CD14-positive monocyte (primary cell): Measurements from ENCODE around the gene MERTK. TPM values are rescaled to one million over a fixed set of nuclear protein-coding genes. Genes with fewer than 3 reads are reported as not detected.
"Not testable (repeated sequence)": the region's sequence is repeated elsewhere in the genome, so short reads cannot be mapped to it uniquely, and the experiment has no call there.

Source experiments
- DNase-seq, 3 donors: peaks; one replicate each; pipeline ENCODE4 v3.0.0-alpha.2; 2011 to 2022
- H2AFZ ChIP-seq: 2 replicates; pipeline ENCODE4 v1.6.0; 2012; ENCODE audit warnings: mild to moderate bottlenecking, low read depth, low read length, inconsistent platforms; ENCODE audit not compliant: insufficient read depth, poor library complexity, severe bottlenecking
- H3K27ac ChIP-seq, 2 donors: 1 replicate in 1 of 2; 2 replicates in 1 of 2; pipeline ENCODE4 v1.5.1; 2012 to 2013; ENCODE audit warnings: low read length in 2 of 2, control low read depth in 1 of 2, inconsistent platforms in 1 of 2, low read depth in 1 of 2, mild to moderate bottlenecking in 1 of 2
- H3K27me3 ChIP-seq, 2 donors: one replicate each; pipeline versions ENCODE4 v1.6.0 to v1.6.1; 2011 to 2013; ENCODE audit warnings: low read length in 2 of 2; ENCODE audit not compliant: control insufficient read depth in 2 of 2, insufficient read depth in 2 of 2
- H3K36me3 ChIP-seq, 2 donors: replicated peaks in 1 of 2; 1 replicate in 1 of 2; 2 replicates in 1 of 2; pipeline versions ENCODE4 v1.5.1 to v1.6.1; 2012 to 2013; ENCODE audit warnings: low read length in 2 of 2, control low read depth in 1 of 2, inconsistent platforms in 1 of 2, mild to moderate bottlenecking in 1 of 2; ENCODE audit not compliant: insufficient read depth in 2 of 2, control insufficient read depth in 1 of 2
- H3K4me1 ChIP-seq, 2 donors: 1 replicate in 1 of 2; 2 replicates in 1 of 2; pipeline versions ENCODE4 v1.5.1 to v1.6.1; 2012 to 2013; ENCODE audit warnings: low read length in 2 of 2, control low read depth in 1 of 2, inconsistent platforms in 1 of 2, mild to moderate bottlenecking in 1 of 2, moderate library complexity in 1 of 2; ENCODE audit not compliant: insufficient read depth in 2 of 2, control insufficient read depth in 1 of 2
- H3K4me2 ChIP-seq: replicated peaks from 2 replicates; pipeline ENCODE3; 2012; ENCODE audit warnings: low read length, moderate library complexity, mild to moderate bottlenecking; ENCODE audit not compliant: poor library complexity, severe bottlenecking; ENCODE audit errors: extremely low read depth
- H3K4me3 ChIP-seq, 3 experiments: fragments of 200-600 bp in 1 of 3; sonication (generic) in 1 of 3; replicated peaks in 1 of 3; 1 replicate in 2 of 3; 2 replicates in 1 of 3; pipeline ENCODE4 v1.5.1; 2011 to 2013; ENCODE audit warnings: low read length in 3 of 3, mild to moderate bottlenecking in 3 of 3, control low read depth in 2 of 3, low read depth in 2 of 3, inconsistent platforms in 1 of 3, moderate library complexity in 1 of 3
- H3K79me2 ChIP-seq: 2 replicates; pipeline ENCODE4 v1.6.0; 2012; ENCODE audit warnings: mild to moderate bottlenecking, control low read depth, inconsistent platforms, low read length, moderate library complexity; ENCODE audit not compliant: insufficient read depth
- H3K9ac ChIP-seq: 2 replicates; pipeline ENCODE4 v1.6.0; 2017; ENCODE audit warnings: low read length, mild to moderate bottlenecking; ENCODE audit not compliant: insufficient read depth, poor library complexity, severe bottlenecking
- H3K9me3 ChIP-seq, 2 donors: replicated peaks in 1 of 2; 1 replicate in 1 of 2; 2 replicates in 1 of 2; pipeline versions ENCODE4 v1.5.1 to v1.6.1; 2012 to 2013; ENCODE audit warnings: low read length in 2 of 2, control low read depth in 1 of 2; ENCODE audit not compliant: control insufficient read depth in 1 of 2, insufficient read depth in 1 of 2
- H4K20me1 ChIP-seq: 2 replicates; pipeline ENCODE4 v1.6.0; 2012; ENCODE audit warnings: mild to moderate bottlenecking, low read length, control low read depth, moderate library complexity; ENCODE audit not compliant: insufficient read depth
- H3K27ac Mint-ChIP-seq, 7 donors: one replicate each; pipeline ENCODE4 v1.8.0; 2020; ENCODE audit warnings: mild to moderate bottlenecking in 7 of 7, mixed read lengths in 7 of 7, moderate library complexity in 6 of 7, inconsistent platforms in 2 of 7
- H3K27me3 Mint-ChIP-seq, 3 donors: one replicate each; pipeline ENCODE4 v1.8.0; 2021 to 2022; ENCODE audit warnings: low read depth in 3 of 3, mild to moderate bottlenecking in 3 of 3, mixed read lengths in 3 of 3, moderate library complexity in 3 of 3, inconsistent platforms in 1 of 3
- H3K36me3 Mint-ChIP-seq, 2 donors: one replicate each; pipeline ENCODE4 v1.8.0; 2020; ENCODE audit warnings: mixed read lengths in 2 of 2, inconsistent platforms in 1 of 2, mild to moderate bottlenecking in 1 of 2
- H3K4me1 Mint-ChIP-seq: one replicate; pipeline ENCODE4 v1.8.0; 2020; ENCODE audit warnings: mild to moderate bottlenecking, mixed read lengths
- H3K4me3 Mint-ChIP-seq, 2 donors: one replicate each; pipeline ENCODE4 v1.8.0; 2020; ENCODE audit warnings: mild to moderate bottlenecking in 2 of 2, mixed read lengths in 2 of 2, moderate library complexity in 1 of 2
- H3K9me3 Mint-ChIP-seq, 7 donors: one replicate each; pipeline ENCODE4 v1.8.0; 2020 to 2022; ENCODE audit warnings: mixed read lengths in 7 of 7, mild to moderate bottlenecking in 6 of 7, moderate library complexity in 6 of 7, inconsistent platforms in 2 of 7
- WGBS: methylation state at CpG from one replicate; pipeline ENCODE4 v1.1.5; 2013; ENCODE audit warnings: missing lambda C conversion rate; ENCODE audit not compliant: insufficient coverage; 5-methylcytosine and 5-hydroxymethylcytosine counted together
- intact Hi-C, 2 donors: fragments of 100-400 bp; cut with micrococcal nuclease; formaldehyde crosslinking; loops; one replicate each; pipeline versions ENCODE4 v1.15.0 to v1.15.1; 2023
- polyA plus RNA-seq, 3 donors: library from polyadenylated mRNA; depleted of rRNA in 1 of 3; unstranded in 2 of 3; stranded (reverse) in 1 of 3; fragments of 300-500 nt in 2 of 3; fragments of >200 nt in 1 of 3; fragmentation: Illumina TruSeq in 2 of 3; gene quantifications; 1 replicate in 2 of 3; 2 replicates in 1 of 3; pipeline ENCODE4 v1.2.3, GENCODE V29; 2012 to 2021
- TF ChIP-seq, protein P1 (sequence below): fragments of 200-600 bp; IDR thresholded peaks from one replicate; pipeline ENCODE4 v1.8.0; 2022; ENCODE audit warnings: antibody characterized with exemption, mild to moderate bottlenecking

MERTK gene
- polyA plus RNA-seq, 3 donors = 4.1 to 17.0 (median 4.2) TPM

DNA sequence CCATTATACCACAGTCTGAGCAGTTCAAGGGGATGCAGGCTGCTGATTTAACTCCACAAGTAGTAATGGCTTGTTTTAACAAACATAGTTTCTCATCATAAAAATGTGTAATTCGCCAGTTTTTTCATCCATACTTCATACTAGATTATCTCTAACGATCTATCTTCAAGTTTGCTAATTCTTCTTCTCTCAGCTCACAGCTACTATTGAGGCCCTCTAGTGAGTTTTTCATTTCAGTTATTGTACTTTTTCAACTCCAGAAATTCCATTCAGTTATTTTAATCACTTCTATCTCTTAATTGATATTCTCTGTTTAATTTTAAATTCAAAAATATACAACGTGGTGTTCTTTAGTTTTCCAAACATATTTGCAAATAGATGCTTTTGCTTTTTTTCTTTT, 136.5 kb downstream of the MERTK start:
- peaks cover 29% of the 10 kb centered on the region for H3K4me1 Mint-ChIP-seq
- intact Hi-C loops = no loop called here
- H3K27ac ChIP-seq = no peak overlapping the region
- peaks cover 0 to 3% (median 0%) of the 10 kb centered on the region in 3 donors for H3K27me3 Mint-ChIP-seq
- H3K27me3 ChIP-seq = no peaks in the 10 kb centered on the region
- H3K9ac ChIP-seq = no peak overlapping the region
- no peak for DNase-seq
- TF ChIP-seq, protein P1, sequence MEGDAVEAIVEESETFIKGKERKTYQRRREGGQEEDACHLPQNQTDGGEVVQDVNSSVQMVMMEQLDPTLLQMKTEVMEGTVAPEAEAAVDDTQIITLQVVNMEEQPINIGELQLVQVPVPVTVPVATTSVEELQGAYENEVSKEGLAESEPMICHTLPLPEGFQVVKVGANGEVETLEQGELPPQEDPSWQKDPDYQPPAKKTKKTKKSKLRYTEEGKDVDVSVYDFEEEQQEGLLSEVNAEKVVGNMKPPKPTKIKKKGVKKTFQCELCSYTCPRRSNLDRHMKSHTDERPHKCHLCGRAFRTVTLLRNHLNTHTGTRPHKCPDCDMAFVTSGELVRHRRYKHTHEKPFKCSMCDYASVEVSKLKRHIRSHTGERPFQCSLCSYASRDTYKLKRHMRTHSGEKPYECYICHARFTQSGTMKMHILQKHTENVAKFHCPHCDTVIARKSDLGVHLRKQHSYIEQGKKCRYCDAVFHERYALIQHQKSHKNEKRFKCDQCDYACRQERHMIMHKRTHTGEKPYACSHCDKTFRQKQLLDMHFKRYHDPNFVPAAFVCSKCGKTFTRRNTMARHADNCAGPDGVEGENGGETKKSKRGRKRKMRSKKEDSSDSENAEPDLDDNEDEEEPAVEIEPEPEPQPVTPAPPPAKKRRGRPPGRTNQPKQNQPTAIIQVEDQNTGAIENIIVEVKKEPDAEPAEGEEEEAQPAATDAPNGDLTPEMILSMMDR = no peak
- H3K36me3 ChIP-seq = no peaks in the 10 kb centered on the region
- H3K4me2 ChIP-seq = no peak overlapping the region
- H3K9me3 Mint-ChIP-seq = peaks cover 0 to 17% (median 2%) of the 10 kb centered on the region in 7 donors
- H4K20me1 ChIP-seq = no peaks in the 10 kb centered on the region
- H3K9me3 ChIP-seq = no peaks in the 10 kb centered on the region
- peaks cover 33 to 34% of the 10 kb centered on the region in 2 donors for H3K4me1 ChIP-seq
- no peak overlapping the region for H2AFZ ChIP-seq
- no peaks in the 10 kb centered on the region for H3K79me2 ChIP-seq
- WGBS = no CpG with 5 or more reads among the region's 3 CpGs
- H3K36me3 Mint-ChIP-seq = peaks cover 0 to 5% of the 10 kb centered on the region in 2 donors
- no peak overlapping the region for H3K27ac Mint-ChIP-seq
- H3K4me3 ChIP-seq = no peak overlapping the region
- H3K4me3 Mint-ChIP-seq = no peak overlapping the region

DNA sequence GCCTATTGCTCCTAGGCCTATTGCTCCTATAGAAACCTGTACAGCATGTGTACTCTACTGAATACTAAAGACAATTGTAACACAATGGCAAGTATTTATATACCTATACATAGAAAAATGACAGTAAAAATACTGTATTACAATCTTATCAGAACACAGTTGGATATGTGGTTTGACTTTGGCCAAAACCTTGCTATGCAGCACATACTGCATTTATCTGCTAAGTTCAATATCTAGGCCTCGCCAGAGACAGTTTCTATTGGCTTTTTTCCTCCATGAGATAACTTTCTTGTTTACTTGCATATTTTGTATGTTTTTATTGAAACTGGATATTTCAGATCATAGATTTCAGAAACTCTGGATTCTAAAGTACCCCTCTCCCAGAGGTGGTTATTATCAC, 137.4 kb downstream of the MERTK start:
- Histone ChIP-seq H3K36me3 (no peaks in the 10 kb centered on the region), H3K4me3 (no peak overlapping the region), H3K4me1 (peaks cover 33 to 34% of the 10 kb centered on the region in 2 donors), H2AFZ (no peak overlapping the region), H3K9ac (no peak overlapping the region), H3K79me2 (no peaks in the 10 kb centered on the region), H4K20me1 (no peaks in the 10 kb centered on the region), H3K27ac (no peak overlapping the region), H3K9me3 (no peaks in the 10 kb centered on the region), H3K27me3 (no peaks in the 10 kb centered on the region), H3K4me2 (no peak overlapping the region)
- H3K27me3 Mint-ChIP-seq = peaks cover 0 to 3% (median 0%) of the 10 kb centered on the region in 3 donors
- intact Hi-C loops = no loop called here
- peaks cover 0 to 17% (median 2%) of the 10 kb centered on the region in 7 donors for H3K9me3 Mint-ChIP-seq
- WGBS = no CpG with 5 or more reads among the region's 1 CpG
- TF ChIP-seq, protein P1 = no peak
- no peaks in the 10 kb centered on the region for H3K36me3 Mint-ChIP-seq
- H3K4me3 Mint-ChIP-seq = no peak overlapping the region
- peaks cover 29% of the 10 kb centered on the region for H3K4me1 Mint-ChIP-seq
- no peak overlapping the region for H3K27ac Mint-ChIP-seq
- DNase-seq = no peak

DNA sequence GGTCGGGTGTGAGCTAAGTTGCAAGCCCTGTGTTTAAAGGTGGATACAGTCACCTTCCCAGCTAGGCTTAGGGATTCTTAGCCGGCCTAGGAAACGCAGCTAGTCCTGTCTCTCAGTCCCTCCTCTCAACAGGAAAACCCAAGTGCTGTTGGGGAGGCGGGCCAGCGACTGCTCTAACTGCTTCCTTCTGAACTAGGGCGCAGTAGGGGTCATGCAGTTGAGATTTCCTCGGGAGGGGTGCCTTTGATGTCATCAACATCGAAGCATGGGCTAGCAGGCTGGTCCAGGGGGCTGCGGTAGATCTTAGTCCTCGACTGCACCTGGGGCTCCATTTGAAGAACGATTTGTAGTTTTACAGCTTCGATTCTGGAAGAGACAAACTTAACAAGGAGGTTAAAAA, 141.1 kb downstream of the MERTK start:
- H3K36me3 ChIP-seq, H3K4me2 ChIP-seq, H3K27ac Mint-ChIP-seq, H3K4me1 ChIP-seq, H3K9me3 ChIP-seq, H4K20me1 ChIP-seq, DNase-seq, H3K27me3 Mint-ChIP-seq, H3K4me3 Mint-ChIP-seq, H3K4me1 Mint-ChIP-seq, H2AFZ ChIP-seq, H3K36me3 Mint-ChIP-seq, H3K4me3 ChIP-seq, H3K79me2 ChIP-seq, H3K27ac ChIP-seq, H3K9ac ChIP-seq, intact Hi-C loops, H3K27me3 ChIP-seq: not testable (repeated sequence)
- WGBS = 99% methylated on average over 10 of the region's 12 CpGs
- peaks cover 0 to 19% (median 3%) of the 10 kb centered on the region in 7 donors for H3K9me3 Mint-ChIP-seq
